K562 (cell line): ENCODE results near the gene C12orf43. TPM values are rescaled to one million over a fixed set of nuclear protein-coding genes. Genes with fewer than 3 reads are reported as not detected.

Experiments used
- ATAC-seq: fragments of 200-7000 bp; cut with Tn5 transposase; 3 replicates; pipeline ENCODE4 v1.9.1; 2020; ENCODE audit warnings: moderate library complexity
- BruUV-seq: library from RNA; stranded (reverse); fragments of 400-500 nt; replicated peaks from 2 replicates; lab custom pipeline; 2021; lab: Mats Ljungman, UMichigan
- CTCF ChIA-PET: fragments of 300-600 bp; formaldehyde crosslinking; extraction: SDS; loops from one replicate; lab custom pipeline; 2021; ENCODE audit warnings: low intra/inter-chr PET ratio; lab: Yijun Ruan, JAX
- POLR2A ChIA-PET: fragments of 300-600, 350-650 bp; sonication (Branson Sonifier 250); formaldehyde crosslinking; extraction: SDS; loops from one replicate; lab custom pipeline; 2021; ENCODE audit warnings: antibody characterized with exemption, inconsistent platforms; lab: Yijun Ruan, JAX
- DNase-seq, 4 experiments: peaks; one replicate each; pipeline versions ENCODE4 v3.0.0 to v3.0.0-alpha.2; 2011 to 2018; ENCODE audit warnings: low spot score in 3 of 4, mixed read lengths in 3 of 4; ENCODE audit errors: extremely low read depth in 1 of 4
- FAIRE-seq: peaks from 2 replicates; lab custom pipeline; 2011; peaks lifted over from hg19 to GRCh38; lab: Jason Lieb, UNC
- H2AFZ ChIP-seq: 2 replicates; pipeline ENCODE4 v1.6.0; 2011; ENCODE audit warnings: low read depth, low read length, control low read depth, inconsistent platforms
- H3K27ac ChIP-seq: fragments of 200-600 bp; 3 replicates; pipeline ENCODE4 v1.8.0; 2011; ENCODE audit warnings: low read depth, mild to moderate bottlenecking, control low read depth, inconsistent platforms, low read length, moderate library complexity, mixed read lengths; ENCODE audit errors: extremely low read depth
- H3K27me3 ChIP-seq, 2 experiments: fragments of 300-600 bp in 1 of 2; 2 replicates in 1 of 2; 3 replicates in 1 of 2; pipeline versions ENCODE4 v1.6.0 to v1.8.0; 2011; ENCODE audit warnings: inconsistent platforms in 2 of 2, low read length in 2 of 2, mild to moderate bottlenecking in 1 of 2, mixed read lengths in 1 of 2, moderate library complexity in 1 of 2; ENCODE audit not compliant: control insufficient read depth in 2 of 2, insufficient read depth in 2 of 2
- H3K36me3 ChIP-seq: fragments of 300-600 bp; 3 replicates; pipeline ENCODE4 v1.8.0; 2011; ENCODE audit warnings: mild to moderate bottlenecking, low read length, inconsistent platforms; ENCODE audit not compliant: control insufficient read depth, insufficient read depth
- H3K4me1 ChIP-seq, 2 experiments: fragments of 200-600 bp in 1 of 2; replicated peaks in 1 of 2; 2 replicates in 1 of 2; 3 replicates in 1 of 2; pipeline versions ENCODE4 v1.5.1 to v1.8.0; 2011; ENCODE audit warnings: inconsistent platforms in 2 of 2, low read length in 2 of 2, mild to moderate bottlenecking in 1 of 2, mixed read lengths in 1 of 2, moderate library complexity in 1 of 2; ENCODE audit not compliant: control insufficient read depth in 2 of 2, insufficient read depth in 2 of 2
- H3K4me2 ChIP-seq: 2 replicates; pipeline ENCODE4 v1.6.1; 2011; ENCODE audit warnings: low read length, control low read depth, inconsistent platforms, mixed read lengths; ENCODE audit not compliant: insufficient read depth
- H3K4me3 ChIP-seq: fragments of 200-600 bp; sonication (generic), shearing (Covaris generic); 2 replicates; pipeline ENCODE4 v1.5.1; 2016; ENCODE audit warnings: control low read depth, inconsistent platforms
- H3K79me2 ChIP-seq: fragments of 200-600 bp; 3 replicates; pipeline ENCODE4 v1.8.0; 2011; ENCODE audit warnings: low read length, inconsistent platforms; ENCODE audit not compliant: control insufficient read depth, insufficient read depth
- H3K9ac ChIP-seq, 2 experiments: 2 replicates each; pipeline versions ENCODE4 v1.6.0 to v1.6.1; 2011; ENCODE audit warnings: low read depth in 2 of 2, low read length in 2 of 2, control low read depth in 1 of 2, inconsistent platforms in 1 of 2, mild to moderate bottlenecking in 1 of 2, mixed read lengths in 1 of 2; ENCODE audit not compliant: insufficient read depth in 1 of 2
- H3K9me1 ChIP-seq: one replicate; pipeline ENCODE4 v1.6.0; 2011; ENCODE audit warnings: inconsistent platforms, mild to moderate bottlenecking, low read length, moderate library complexity; ENCODE audit not compliant: control insufficient read depth, insufficient read depth
- H3K9me3 ChIP-seq: replicated peaks from 2 replicates; pipeline ENCODE4 v1.5.1; 2011; ENCODE audit warnings: low read depth, low read length, inconsistent platforms; ENCODE audit not compliant: control insufficient read depth, insufficient read depth
- H4K20me1 ChIP-seq: replicated peaks from 2 replicates; pipeline ENCODE4 v1.6.1; 2011; ENCODE audit warnings: low read length, inconsistent platforms, mixed read lengths; ENCODE audit not compliant: control insufficient read depth, insufficient read depth
- DACH1 ChIP-seq: fragments of 450-650 bp; IDR thresholded peaks from 2 replicates; pipeline ENCODE4 v1.6.1; 2018; ENCODE audit not compliant: partially characterized antibody
- NEUROD1 ChIP-seq: fragments of 150-350 bp; IDR thresholded peaks from 2 replicates; pipeline ENCODE4 v1.6.1; 2014; ENCODE audit warnings: borderline replicate concordance, low read length, low read depth; ENCODE audit not compliant: partially characterized antibody
- ZBED1 ChIP-seq: IDR thresholded peaks from 2 replicates; pipeline ENCODE4 v1.6.1; 2014
- ZHX1 ChIP-seq: fragments of 150-350 bp; conservative IDR thresholded peaks from 2 replicates; pipeline ENCODE4 v1.6.1; 2014; ENCODE audit warnings: low read length
- WGBS: fragments of 100-300 bp; shearing (Covaris generic); methylation state at CpG from one replicate; pipeline ENCODE4 v1.1.6; 2016; ENCODE audit warnings: low coverage, mixed read lengths; ENCODE audit not compliant: insufficient coverage; ENCODE audit errors: missing lambda C conversion rate; 5-methylcytosine and 5-hydroxymethylcytosine counted together
- in situ Hi-C: fragments of 300-500 bp; cut with MboI; formaldehyde crosslinking; loops from 4 replicates; pipeline ENCODE4 v1.15.0; 2018; ENCODE audit warnings: inconsistent platforms, mixed read lengths
- intact Hi-C: fragments of 100-400 bp; cut with micrococcal nuclease; formaldehyde crosslinking; loops from 2 replicates; pipeline ENCODE4 v1.14.2; 2022
- polyA plus RNA-seq, 8 experiments: library from polyadenylated mRNA; depleted of rRNA in 4 of 8; stranded (reverse) in 5 of 8; unstranded in 3 of 8; fragments of >200 nt; fragmentation: Nextera tagmentation in 2 of 8; fragmentation: Illumina TruSeq in 1 of 8; extraction: Ambion mirVana in 2 of 8; extraction: Trizol in 1 of 8; gene quantifications; 2 replicates each; pipeline versions ENCODE4 v1.2.1 to v1.2.3, GENCODE V29; 2011 to 2014; ENCODE audit warnings: inconsistent platforms in 1 of 8, missing spikeins in 1 of 8
- total RNA-seq, 7 experiments: library from RNA; depleted of rRNA in 6 of 7; stranded (reverse); fragments of >200 nt in 6 of 7; fragmentation: Illumina TruSeq in 2 of 7; extraction: Trizol in 2 of 7; gene quantifications; 2 replicates each; pipeline versions ENCODE4 v1.2.1 to v1.2.3, GENCODE V29; 2011 to 2021; ENCODE audit warnings: low replicate concordance in 1 of 7

Gene C12orf43
- total and polyA plus RNA-seq, 9 of the 15 experiments (the other 6 are each of a cell fraction or from before 2014, with no cell fraction given), result 4.3 to 22.2 (median 16.8) TPM

GRCh38 chr12:120971299-120972180 lies 44.7 kb downstream of the C12orf43 start (continued):
- no peak for TF ChIP-seq ZHX1

- Histone ChIP-seq H3K79me2 (no peaks in the 10 kb centered on the region), H3K9me3 (no peaks in the 10 kb centered on the region), H3K27ac (no peak overlapping the region), H2AFZ (no peak overlapping the region), H3K9me1 (no peaks in the 10 kb centered on the region), H3K4me1 (peaks cover 0 to 2% of the 10 kb centered on the region in 2 experiments; a peak in 1 of 5 replicates), H3K9ac (0 out of 4 replicates have a peak overlapping the region, but pooled peaks of 1 of the 2 experiments have one; percentile 10), H3K27me3 (no peaks in the 10 kb centered on the region), H3K4me3 (no peak overlapping the region), H4K20me1 (no peaks in the 10 kb centered on the region), H3K4me2 (no peak overlapping the region), H3K36me3 (no peaks in the 10 kb centered on the region)
- ChIA-PET CTCF (no interaction called here), POLR2A (no interaction called here)
- TF ChIP-seq NEUROD1, result no peak
- TF ChIP-seq DACH1, result no peak
- no peak for TF ChIP-seq ZBED1
- DNase-seq (no peak), ATAC-seq (no peak), FAIRE-seq (no peak)
- in situ Hi-C loops (no loop called here), intact Hi-C loops (loop anchor here (2.0 to 5.0 kb wide), 3 partner anchors 114 to 323 kb away; no protein-coding TSS in a partner anchor)
- BruUV-seq, result no TSS peak
- 38% methylated on average over 3 of the region's 3 CpGs for WGBS
Observed at GRCh38 chr12:120970310-120970709, 46.0 kb downstream of the C12orf43 start.
